Fibroblast of lung (primary cell): Measurements from ENCODE around the gene NAA10.

Source experiments
- CTCF ChIP-seq, 2 donors: IDR thresholded peaks in 1 of 2; conservative IDR thresholded peaks in 1 of 2; 1 replicate in 1 of 2; 2 replicates in 1 of 2; pipeline ENCODE4 v1.5.1; 2011 to 2012; ENCODE audit warnings: low read length in 2 of 2, control low read depth in 1 of 2, inconsistent platforms in 1 of 2, low read depth in 1 of 2, mild to moderate bottlenecking in 1 of 2
- EZH2 ChIP-seq: IDR thresholded peaks from 2 replicates; pipeline ENCODE4 v1.5.1; 2012; ENCODE audit warnings: low read length, control low read depth, mild to moderate bottlenecking; ENCODE audit errors: missing control alignments

- no peak for TF ChIP-seq EZH2
- no peak for TF ChIP-seq CTCF (conservative IDR thresholded peaks at IDR 0.05 in 1 of 2, IDR thresholded peaks at IDR 0.05 in 1 of 2; ENCODE audit: low read depth in 1 of 2, low read length in 2 of 2)
These were observed 5.3 kb downstream of the NAA10 start for GRCh38 chrX:153929576-153929975.
